A549 treated with DMSO at 1 μM for 4 hours (cell line): Measurements from ENCODE around the gene PNPLA1. TPM values are rescaled to one million over a fixed set of nuclear protein-coding genes. Genes with fewer than 3 reads are reported as not detected.

Experiments used
- total RNA-seq: library from RNA; stranded (reverse); fragments of 200-300 nt; extraction: Qiagen RNA extraction; gene quantifications from 5 replicates; pipeline ENCODE4 v1.2.3, GENCODE V29; 2022; ENCODE audit warnings: low read depth

PNPLA1 gene
- 0.03 TPM in 1 of 5 replicates, not detected in the others for total RNA-seq

GRCh38 chr6:36269834-36270705 is at the start of gene PNPLA1:
Gene PNPLA1 (plus strand): TSS chr6:36270060. CDS start chr6:36270460, 400 bp downstream.

DNA sequence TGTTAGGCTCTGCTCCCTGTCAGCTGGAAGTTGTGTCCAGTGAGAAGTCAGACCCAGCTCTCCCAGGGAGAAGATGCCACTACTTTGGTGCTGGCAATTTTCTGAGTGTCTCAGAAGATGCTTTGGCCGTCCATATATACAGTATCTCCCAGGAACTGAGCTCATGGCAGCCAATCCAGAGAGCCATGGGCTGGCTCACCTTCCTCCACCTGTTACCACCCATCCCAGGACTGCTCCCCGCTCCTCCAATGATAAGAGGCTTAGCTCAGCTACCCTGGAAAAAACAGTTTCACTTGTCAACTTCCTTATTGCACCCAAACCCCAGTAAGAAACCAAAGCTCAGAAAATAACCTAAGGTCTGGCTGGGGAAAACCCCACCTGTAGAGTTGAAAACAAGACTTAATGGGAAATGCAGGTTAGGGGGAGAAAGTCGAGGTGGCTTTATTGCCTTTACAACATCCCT is 67.0 kb downstream of the PNPLA1 start, which contains the start of gene BNIP5:
Gene BNIP5, minus strand, starts transcription at position 110 of the 463 bp plus-strand sequence. CDS start 6,198 bp downstream, outside the sequence.

Other genes starting within 250 kb of the PNPLA1 start
- gene SLC26A8, start 245.4 kb upstream of the PNPLA1 start, total RNA-seq, result not detected in 5 replicates
- gene MAPK14, start 242.3 kb upstream of the PNPLA1 start, total RNA-seq, result 21.4 to 29.0 TPM (median 26.0 TPM) in 5 replicates
- 0.71 to 1.5 TPM (median 0.93 TPM) in 5 replicates for gene MAPK13, start 139.5 kb upstream of the PNPLA1 start, total RNA-seq
- 11.1 to 13.4 TPM (median 12.1 TPM) in 5 replicates for gene BRPF3, start 73.3 kb upstream of the PNPLA1 start, total RNA-seq
- not detected in 5 replicates for gene BNIP5, start 66.8 kb downstream of the PNPLA1 start, total RNA-seq
- 0.13 to 0.17 TPM (median 0.15 TPM) in 4 of 5 replicates, not detected in the other for gene ETV7, start 117.6 kb downstream of the PNPLA1 start, total RNA-seq
- not detected in 5 replicates for gene PXT1, start 172.8 kb downstream of the PNPLA1 start, total RNA-seq
- 19.1 to 25.1 TPM (median 21.7 TPM) in 5 replicates for gene KCTD20, start 172.9 kb downstream of the PNPLA1 start, total RNA-seq